Astrocyte (in vitro differentiated cells and primary cell): Measurements from ENCODE around the gene AFAP1L2.

ENCODE experiments used
- EZH2 ChIP-seq: IDR thresholded peaks from 2 replicates; pipeline ENCODE4 v1.6.1; 2012; ENCODE audit warnings: mild to moderate bottlenecking, low read length, inconsistent platforms; ENCODE audit not compliant: insufficient read depth
- TF ChIP-seq, protein P1 (sequence below): IDR thresholded peaks from 2 replicates; pipeline ENCODE4 v1.5.1; 2011; ENCODE audit warnings: low read depth, mild to moderate bottlenecking, inconsistent platforms, low read length, moderate library complexity; ENCODE audit not compliant: insufficient read depth

DNA sequence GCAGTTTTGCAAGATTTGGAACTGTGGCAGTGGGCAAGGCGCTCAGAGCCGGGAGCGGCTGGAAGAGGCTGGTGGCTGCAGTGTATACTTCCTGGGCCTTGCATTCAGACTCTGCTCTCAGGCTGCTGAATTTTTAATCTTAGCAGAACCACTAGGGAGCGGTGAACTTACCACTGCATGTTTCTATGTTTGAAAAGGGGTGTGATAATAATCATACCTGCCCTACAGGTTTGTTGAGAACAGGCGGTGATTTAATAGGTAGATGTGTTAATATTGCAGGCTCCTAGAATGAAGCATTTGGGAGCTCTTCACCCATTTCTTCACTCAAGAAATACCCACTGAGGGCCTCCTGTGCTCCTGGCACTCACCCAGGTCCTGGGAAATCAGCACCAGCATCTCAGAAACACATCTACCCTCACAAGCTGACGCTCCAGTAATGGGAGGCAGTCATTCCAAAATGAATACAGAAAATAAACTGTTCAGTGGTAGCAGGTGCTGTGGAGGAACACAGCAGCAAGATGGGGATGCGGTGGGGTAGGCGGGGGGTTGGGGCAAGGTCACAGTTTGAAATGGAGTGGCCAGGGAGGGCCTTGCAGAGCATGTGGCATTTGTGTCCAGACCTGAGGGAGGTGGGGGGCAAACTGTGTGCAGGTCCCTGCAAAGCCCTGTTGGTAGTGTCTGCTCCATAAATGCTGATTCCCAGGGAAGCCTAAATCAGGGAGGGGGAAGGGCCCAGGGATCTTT, 124.2 kb downstream of the AFAP1L2 start:
- TF ChIP-seq, protein P1, sequence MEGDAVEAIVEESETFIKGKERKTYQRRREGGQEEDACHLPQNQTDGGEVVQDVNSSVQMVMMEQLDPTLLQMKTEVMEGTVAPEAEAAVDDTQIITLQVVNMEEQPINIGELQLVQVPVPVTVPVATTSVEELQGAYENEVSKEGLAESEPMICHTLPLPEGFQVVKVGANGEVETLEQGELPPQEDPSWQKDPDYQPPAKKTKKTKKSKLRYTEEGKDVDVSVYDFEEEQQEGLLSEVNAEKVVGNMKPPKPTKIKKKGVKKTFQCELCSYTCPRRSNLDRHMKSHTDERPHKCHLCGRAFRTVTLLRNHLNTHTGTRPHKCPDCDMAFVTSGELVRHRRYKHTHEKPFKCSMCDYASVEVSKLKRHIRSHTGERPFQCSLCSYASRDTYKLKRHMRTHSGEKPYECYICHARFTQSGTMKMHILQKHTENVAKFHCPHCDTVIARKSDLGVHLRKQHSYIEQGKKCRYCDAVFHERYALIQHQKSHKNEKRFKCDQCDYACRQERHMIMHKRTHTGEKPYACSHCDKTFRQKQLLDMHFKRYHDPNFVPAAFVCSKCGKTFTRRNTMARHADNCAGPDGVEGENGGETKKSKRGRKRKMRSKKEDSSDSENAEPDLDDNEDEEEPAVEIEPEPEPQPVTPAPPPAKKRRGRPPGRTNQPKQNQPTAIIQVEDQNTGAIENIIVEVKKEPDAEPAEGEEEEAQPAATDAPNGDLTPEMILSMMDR = no peak
- TF ChIP-seq EZH2 = no peak
